M059J (cell line): Measurements from ENCODE around the gene SUPT6H. TPM values are rescaled to one million over a fixed set of nuclear protein-coding genes. Genes with fewer than 3 reads are reported as not detected.

ENCODE experiments used
- DNase-seq: peaks from one replicate; pipeline ENCODE4 v3.0.0-alpha.2; 2012; ENCODE audit warnings: low read depth
- total RNA-seq: library from RNA; depleted of rRNA; stranded (reverse); fragments of >200 nt; shearing (Covaris generic); gene quantifications from 2 replicates; pipeline ENCODE4 v1.2.3, GENCODE V29; 2014

The SUPT6H gene
- total RNA-seq, 1 experiment from 2014 or later: 28.1 TPM

DNA sequence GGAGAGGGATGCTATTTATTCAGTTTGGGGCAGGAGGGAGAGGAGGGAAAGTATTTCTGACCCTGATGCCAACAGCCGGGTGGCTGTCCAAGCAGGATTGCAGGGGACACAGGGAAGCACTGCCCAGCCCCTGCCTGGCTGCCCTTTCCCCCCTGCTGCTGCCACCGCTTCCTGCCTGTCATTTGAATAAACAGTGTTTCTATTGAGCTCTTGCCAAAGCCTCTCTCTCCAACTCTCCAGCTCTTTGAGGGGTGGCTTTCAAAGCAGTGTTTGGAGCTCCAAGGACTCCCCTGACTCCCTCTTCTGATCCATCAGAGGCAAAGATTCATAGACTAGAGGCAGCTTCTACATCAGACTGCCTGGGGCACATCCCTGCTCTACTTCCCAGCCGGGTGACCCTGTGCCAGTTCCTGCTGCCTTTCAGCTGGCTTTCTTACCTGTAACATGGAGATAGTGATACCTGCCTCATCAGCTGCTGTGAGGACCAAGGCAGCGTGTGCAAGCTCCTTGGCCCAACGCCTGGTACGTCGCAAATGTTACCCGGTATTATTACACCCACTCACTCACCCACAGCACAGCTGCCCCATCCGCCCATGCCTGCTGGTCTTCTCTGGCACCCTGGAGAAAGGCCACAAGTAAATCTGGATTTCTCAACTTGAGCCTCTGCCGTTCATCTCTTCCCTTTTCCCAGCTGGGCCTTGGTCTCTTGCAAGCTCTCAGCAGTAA is 40.2 kb downstream of the SUPT6H start:
- no peak for DNase-seq

DNA sequence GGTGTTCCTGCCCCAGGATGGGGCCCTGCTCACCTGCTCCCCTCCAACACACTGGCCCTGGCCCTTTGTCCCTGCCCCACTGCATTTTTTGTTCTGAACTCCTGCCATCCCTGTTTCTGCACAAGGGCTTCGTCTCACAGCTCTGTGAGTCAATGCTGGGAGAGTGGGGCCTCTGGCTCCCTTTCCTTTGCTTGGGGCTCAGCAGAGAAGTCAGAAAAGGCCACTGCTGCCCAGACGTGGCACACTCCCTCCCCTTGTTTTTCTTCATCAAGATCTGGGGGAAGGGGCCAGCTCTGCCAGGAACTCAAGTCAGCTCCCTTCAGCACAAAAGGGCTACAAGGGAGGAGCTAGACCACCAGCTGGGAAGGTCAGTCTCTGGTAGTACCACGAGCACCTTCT is 40.7 kb downstream of the SUPT6H start:
- no peak for DNase-seq

DNA sequence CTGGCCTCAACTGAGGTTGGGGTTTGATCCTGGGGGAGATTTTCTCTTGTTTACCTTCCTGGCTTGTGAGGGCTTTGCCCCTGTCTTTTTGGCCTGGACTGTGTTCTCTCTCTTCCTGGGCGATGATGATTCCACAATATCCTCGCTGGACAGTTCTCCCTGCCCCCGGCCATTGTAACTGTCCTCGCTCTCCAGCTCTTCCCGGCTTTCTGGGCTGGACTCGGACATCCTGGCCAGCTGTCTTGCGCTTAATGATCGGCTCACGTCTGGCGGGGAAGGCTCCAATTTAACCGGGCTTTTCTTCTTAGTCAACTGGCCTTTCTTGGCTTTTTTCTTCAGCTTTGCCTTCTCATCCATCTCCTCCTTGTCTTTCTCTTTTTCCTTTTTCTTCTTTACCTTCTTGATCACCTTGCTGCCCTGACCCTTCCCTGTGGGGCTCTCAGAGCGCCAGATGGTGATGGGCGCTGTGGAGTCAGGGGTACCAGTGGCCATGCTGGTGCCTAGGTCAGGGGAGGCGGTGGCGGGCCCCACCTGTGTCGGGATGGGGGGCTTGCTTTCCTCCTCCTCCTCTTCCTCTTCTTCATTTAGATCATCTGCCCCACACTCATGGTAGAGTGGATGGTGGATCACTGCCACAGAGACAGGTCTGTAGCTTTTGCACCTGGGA is 41.7 kb downstream of the SUPT6H start:
- DNase-seq: no peak

DNA sequence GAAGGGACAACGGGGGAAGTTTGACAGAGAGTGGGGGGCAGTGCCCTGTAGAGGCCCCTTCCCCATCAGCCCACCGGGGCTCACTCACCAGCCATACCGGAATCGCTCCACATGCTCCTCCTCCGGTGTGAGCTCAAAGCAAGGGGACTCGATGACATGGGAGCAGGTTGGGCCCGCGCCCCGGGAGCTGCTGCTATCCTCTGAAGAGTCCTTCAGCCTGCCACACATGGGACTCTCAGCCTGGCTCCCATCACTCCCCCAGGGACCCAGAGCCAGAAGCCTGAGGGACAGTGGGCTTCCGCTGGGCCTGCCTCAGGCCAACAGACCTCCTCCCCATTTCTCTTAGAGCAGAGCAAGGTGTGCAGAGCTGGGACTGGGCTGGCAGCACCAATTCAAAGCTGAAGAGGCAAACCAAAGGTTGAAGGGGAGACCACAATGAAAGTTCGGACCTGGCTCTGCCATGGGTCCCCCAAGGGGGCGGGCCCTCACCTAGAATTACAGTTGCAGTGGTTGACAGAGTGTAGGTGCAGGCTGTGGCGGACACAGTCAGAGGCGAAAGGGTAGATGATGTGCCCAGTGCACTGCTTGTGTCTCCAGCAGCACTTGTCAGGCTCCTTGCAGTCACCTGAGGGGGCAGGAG is 42.3 kb downstream of the SUPT6H start:
- no peak for DNase-seq

DNA sequence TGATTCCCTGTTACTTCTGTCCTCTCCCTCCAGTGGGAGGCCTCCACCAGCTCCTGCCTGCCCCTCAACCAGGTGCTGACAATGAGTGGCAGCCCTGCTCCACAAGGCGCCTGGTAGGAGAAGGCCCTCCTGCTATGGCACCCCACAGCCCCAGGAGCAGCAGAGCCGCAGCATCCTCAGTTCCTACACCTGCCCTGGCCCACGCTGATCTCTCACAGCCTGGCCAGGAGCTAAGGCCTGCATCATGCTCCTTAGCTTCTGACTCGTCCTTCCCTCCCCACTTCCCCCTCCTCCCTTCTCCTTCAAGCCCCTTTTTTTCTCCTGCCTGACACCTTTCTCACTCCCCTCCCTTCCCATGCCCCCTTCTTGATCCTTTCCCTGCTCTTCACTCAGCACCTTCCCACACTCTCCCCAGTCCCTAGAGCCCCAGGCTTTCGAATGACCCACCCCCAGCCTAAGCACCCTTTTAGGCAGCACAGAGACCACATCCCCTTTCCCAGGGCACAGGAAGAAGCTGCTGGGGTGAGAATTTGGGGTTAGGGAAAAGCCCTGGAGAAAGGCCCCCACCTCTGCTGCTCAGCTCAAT is 43.2 kb downstream of the SUPT6H start:
- no peak for DNase-seq

DNA sequence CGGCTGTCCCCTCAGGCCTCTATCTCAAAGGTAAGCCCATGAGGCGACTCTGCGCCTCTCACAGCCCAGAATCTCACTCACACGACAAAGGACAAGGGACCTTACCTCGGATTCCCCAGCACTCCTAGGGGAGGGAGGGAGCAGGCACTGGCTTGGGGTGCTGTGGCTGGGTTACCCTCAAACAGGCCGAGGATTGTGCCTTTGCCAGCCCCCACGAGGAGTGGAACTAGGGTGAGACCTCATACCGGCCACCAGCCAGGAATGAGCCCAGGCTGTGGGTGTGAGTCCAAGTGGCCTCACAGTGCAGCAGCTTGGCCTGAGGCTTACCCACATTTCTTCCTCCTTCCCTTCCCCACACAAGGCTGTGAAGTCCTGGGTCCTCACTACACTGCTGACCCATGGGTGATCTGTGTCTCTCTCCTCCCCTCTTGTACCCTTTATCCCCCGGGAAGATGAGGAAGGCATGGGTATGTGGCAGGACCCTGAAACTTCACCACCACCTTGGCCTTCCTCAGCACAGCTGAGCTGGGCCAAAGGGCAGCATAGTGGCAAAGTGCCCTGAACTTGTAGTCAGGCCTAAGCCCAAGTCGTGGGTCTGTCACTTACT is 43.8 kb downstream of the SUPT6H start:
- DNase-seq: no peak

DNA sequence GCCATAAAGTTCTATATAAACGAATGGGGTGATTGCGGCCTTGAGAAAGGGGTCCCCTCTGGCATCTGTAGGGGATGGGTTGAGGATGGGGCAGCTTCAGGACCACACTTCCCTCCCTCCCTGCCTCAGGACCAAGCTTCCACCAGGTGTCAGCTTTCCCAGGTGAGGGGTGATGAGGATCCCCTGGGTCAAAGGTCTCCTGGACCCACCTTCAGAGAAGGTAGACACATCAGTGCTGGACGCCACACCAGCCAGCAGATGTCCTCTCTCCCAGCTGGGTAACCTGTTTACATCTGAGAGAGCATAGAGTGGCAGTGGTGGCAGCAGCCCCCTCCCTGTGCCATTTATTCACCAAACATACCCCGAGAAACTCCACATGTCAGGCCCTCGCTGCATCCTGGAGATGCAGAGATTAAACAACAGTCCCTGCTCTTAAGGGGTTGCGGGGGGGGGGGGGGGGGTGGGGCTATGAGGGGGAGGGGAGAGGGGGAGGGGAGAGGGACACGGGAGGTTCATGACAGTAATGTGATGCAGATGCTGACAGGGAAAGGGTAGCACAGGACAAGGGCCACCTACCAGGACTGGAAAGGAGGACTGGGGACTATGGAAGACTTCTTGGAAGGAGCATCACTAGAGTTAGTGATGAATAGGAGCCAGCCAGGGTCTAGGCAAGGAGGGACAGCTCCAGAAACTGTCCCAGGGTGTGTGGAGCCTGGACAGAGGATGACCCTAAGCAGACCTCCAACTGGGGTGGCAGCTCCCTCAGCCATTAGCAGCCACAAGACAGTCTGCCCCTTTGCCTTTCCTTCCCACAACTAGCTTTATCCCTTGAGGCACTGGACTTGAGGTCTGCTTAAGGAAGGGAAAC is 44.7 kb downstream of the SUPT6H start:
- DNase-seq: no peak

DNA sequence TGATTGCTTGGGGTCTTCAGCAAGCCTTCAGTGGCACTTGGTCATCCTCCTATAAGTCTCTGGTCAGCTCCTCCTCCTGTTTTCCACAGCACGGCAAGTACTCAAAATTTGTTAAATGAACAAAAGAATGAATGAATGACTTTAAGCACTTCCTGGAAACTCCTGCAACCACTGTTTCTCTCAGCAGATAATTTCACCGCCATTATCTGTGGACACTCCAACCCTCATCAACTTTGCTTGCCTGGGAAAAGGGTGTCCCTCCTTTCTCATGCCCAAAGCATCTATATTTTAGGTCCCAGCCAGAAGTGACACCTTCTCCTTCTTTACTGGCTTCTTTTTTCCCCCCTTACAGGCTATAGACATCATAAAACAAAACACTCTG is 45.3 kb downstream of the SUPT6H start:
- no peak for DNase-seq

DNA sequence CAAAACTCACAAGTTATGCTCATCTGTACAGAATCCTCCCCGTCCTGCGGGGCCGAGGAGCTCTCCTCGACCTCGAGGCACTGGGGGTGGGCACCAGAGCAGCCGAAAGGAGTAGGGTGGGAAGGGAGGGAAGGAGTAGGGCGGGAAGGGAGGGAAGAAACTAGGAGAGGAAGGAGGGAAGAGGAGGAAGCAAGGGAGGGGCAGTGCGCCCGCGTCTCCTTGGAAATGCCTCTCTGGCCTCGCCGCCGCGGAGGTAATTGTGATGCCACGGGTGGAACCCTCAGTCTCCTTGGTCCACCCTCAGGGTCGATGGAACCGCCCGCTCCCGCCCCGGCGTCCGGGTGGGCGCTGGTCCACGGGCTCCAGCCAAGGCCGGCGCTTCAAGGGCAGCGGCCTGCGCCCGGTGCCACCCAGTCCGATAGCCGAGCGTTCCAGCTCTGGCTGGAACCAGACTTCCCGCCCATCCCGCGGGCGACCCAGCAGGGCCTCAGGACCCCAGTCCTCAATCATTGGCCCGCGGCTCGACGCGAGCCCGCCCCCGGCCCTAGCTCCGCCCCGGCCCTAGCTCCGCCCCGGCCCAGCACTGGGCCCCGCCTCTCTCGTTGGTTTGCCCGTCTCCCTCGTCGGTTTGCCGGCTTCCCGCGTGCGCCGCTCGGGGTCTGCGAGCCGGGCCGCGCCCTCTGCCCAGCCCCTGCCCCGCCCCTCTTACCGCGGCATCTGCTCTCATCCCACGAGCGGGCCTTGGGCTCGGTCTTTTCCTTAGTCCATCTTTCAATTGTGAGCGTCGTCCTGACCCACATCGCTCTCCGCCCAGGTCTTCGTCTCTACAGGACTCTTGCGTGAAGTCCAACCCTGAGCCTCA is 49.1 kb downstream of the SUPT6H start:
- DNase-seq: peak; percentile 86

DNA sequence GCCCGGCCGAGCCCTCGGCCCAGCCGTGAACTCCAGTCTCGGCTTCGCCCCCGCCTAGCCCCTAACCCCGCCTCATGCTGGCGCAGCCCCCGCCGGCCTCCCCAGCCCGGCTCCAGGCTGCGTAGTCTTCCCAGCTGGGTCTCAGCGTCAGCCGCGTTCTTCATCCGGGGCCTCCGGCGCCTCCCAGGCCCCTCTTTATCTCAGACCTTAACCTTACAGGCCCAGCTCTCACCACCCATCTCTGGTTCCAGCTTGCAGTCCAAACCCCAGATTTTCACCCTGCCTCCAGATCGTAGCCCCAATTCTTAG is 49.7 kb downstream of the SUPT6H start, which contains the start of gene PROCA1:
Gene PROCA1 (minus strand): TSS at position 166 of the 309 bp plus-strand sequence. CDS start 228 bp downstream, outside the sequence.
- no peak for DNase-seq

DNA sequence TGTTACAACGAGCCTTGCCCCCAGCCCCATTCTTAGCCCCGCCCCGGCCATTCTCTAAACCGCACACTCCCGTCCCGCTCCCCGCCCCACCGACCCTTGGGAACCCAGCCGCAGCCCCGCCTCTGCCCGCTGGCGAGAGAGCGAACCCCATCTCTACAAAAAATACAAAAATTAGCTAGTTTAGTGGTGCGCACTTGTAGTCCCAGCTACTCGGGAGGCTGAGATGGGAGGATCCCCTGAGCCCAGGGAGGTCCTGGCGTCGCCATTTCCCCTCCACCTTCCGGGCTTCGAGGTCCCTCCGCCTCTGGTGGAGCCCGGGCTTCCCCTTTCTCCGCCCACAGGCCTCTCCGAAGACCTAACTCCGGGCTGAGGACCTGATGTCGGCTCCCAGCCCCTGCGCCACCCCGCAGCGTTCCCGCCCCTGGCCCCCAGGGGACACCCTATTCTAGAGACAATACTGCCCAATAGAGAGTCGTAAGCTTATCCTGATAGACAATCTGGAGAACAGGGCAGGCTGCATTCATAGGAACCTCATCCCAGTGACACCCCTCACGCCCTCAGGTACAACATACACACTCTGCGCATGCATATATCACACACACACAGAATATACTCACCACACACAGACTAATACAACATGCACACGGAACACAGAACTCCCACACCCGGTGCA is 50.2 kb downstream of the SUPT6H start:
- DNase-seq: no peak

DNA sequence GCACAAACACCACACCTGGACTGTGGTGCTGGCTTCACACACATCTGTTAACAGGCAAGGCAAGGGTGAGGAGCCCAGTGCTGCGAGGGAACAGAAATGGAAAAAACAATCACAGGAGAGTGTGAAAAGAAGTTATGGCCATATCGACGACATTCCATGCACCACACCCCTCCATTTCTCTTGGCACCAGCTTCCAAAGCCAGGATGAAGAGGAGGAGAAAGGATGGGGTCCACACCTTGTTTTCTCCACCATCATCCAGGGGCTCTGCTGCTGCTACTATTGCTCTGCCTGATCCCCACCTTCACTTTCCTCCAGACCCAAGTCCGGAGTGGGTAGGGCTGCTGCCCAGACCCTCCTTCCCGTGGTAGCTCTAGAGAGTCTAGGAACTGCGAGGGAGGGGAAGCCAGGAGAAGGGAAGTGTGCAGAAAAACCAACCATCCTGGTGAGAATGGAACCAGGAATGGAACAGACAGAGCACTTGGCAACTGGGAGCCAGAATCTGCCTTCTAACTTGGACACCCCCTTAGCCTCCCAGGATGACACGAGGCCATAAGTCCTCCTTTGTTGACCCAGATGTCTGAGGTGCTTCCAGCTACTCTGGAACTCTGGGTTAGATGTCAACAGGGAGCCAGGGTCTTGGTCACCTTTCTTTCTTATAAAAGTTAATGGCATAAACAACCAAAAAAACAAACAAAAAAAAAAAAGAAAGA is 50.9 kb downstream of the SUPT6H start:
- DNase-seq: no peak

DNA sequence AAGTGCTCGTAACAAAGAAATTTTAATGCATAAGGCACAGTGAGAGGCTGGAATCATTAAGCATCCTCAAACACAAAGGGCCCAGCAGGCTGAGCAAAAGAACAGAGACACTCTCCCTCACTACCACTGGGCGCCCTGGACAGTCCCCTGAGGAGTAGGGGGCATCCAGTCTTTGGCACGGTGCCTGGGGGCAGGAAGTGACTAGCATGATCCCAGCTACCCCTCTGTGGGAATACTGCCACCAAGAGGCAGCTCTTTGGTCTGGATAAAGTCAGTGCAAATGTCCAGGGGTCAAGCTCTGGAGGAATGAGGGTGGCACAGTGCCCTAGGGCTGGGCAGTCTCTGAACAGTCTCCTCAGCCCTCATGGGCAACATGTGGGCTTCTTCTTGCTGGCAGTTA is 52.3 kb downstream of the SUPT6H start:
- no peak for DNase-seq

DNA sequence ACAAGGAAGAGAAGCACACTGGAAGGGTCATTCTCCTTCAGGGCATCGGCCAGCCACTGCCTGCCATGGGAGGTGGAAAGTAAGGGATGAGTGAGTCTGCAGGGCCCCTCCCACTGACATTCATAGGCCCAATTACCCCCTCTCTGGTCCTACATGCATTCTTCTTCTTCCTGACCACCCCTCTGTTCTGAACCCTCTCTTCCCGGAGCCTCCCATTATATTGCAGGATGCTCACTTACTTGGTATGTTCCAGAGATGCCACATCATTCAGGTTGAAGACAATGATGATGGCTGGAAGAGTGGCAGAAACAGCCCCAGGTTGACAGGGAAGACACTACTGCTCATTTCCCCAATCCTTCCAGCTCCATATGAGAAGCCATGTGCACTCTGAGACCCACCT is 53.2 kb downstream of the SUPT6H start:
- DNase-seq: no peak

DNA sequence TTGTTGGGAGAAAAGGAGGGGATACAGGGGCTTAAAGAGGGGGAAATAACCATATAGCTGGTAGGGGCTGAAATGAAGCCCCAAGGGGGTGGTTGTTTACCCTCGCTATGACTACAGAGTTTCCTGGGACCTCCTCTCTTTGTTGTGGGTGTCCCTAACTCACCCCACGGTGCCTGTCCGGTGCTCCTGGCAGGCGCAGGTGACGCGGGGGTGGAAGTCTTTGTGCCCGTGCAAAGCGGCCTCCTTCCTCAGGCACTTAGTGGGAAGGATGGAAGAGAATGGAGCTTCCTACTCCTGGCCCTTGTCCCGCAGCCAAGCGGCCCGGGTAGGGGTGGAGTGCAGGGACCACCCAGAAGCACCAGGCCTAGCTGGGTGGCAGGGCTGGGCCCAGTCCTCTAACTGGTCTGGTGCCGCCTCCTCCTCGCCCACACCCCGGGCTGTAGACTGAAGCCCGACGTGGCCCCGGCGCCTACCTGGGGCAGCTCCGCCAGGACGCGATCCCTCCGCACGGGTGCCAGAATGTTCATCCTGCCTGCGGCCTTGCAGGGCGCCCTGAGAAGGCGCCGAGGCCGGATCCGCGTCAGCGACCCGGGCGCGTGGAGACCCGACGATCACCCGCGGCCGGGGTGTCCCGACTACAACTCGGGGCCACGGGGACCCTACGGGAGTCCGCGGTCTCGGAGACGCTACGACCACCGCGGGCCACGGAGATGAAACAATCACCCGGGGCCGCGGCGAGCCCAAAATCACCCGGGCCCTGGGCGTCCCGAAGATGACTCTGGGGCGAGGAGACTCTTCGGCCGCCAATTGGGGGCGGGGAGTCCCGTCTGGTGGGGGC is 55.0 kb downstream of the SUPT6H start:
- no peak for DNase-seq

DNA sequence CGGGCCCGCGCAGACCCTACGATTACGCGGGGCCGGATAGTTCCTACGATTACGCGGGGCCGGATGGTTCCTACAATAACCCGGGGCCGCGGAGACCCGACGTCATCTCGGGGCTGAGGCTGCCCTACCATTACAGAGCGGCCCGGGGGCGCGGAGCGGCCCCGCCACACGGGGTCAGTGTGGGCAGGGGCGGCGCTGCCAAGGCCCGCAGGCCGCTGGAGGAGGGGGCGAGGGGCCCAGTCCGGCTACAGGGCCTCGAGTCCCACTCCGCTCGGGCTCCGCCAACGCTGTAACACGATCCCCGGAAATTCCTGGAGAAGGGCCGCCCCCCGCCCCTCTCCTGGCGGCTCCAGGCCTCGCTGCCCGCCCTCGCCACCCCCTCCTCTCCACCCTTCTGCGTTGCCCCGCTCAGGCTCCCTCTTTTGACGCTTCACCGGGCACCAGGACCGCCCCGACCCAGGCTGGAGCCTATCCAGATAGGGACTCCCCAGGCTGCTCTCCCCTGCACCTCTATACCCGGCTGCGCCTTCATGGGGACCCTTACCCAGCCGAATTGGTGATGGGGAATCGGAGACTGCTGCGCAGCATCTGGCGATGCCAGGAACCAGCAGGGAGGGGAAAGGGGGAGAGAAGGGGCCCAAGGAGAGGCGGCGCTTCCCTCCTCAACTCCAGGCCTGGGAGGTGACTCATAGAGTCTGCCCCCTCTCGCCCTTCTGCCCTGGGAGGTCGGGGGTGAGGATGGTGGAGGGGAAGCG is 55.8 kb downstream of the SUPT6H start, which contains the start of gene RAB34:
Gene RAB34 (minus strand): TSS at position 291 of the 755 bp plus-strand sequence. CDS start 602 bp downstream, outside the sequence.
- peak; percentile 38 for DNase-seq

DNA sequence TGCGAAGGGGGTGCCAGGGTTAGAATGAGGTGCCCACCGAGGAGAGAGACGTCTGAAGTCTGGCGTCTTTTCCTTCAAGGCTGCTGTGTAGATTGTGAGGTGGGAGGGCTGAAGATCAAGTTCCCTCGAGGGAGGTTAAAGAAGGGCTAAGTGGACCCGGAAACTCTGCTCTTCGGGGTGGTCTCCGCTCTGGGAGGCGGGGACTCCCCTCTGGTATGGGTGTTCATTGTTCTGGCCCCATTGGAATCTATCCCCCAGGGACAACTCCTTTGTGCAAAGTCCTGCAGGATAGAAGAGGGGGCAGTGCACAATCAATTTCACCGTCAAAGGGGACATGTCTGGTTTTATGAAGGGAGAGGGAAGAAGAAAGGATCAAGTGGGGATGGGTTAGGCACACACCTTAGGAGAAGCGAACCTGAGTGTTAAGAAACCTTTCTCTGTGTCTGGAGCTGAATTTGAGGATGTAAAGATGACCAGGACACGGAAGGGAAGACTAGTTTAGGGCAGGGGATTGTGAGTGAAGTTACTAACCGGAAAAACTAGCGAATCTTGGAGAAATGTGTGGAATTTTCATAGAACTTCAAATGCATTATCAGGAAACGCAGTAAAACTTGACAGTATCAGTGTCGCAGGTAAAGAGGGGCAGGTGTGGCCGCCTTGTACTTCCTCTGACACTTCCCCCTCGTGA is 56.5 kb downstream of the SUPT6H start:
- DNase-seq: no peak
